Esophagus muscularis mucosa (tissue), 3 donors: ENCODE measurements around the gene FOXO3.

ENCODE experiments used
- POLR2A ChIP-seq: fragments of 450-650 bp; IDR thresholded peaks from one replicate; pipeline ENCODE4 v1.6.1; 2017; ENCODE audit warnings: antibody characterized with exemption, moderate library complexity, mild to moderate bottlenecking, low read depth
- TF ChIP-seq, protein P1 (sequence below), 3 experiments: fragments of 200-600 bp in 2 of 3; fragments of 450-650 bp in 1 of 3; sonication (generic) in 2 of 3; IDR thresholded peaks; one replicate each; pipeline ENCODE4 v1.5.1; 2017 to 2019; ENCODE audit warnings: antibody characterized with exemption in 3 of 3, mild to moderate bottlenecking in 2 of 3, moderate library complexity in 1 of 3

DNA sequence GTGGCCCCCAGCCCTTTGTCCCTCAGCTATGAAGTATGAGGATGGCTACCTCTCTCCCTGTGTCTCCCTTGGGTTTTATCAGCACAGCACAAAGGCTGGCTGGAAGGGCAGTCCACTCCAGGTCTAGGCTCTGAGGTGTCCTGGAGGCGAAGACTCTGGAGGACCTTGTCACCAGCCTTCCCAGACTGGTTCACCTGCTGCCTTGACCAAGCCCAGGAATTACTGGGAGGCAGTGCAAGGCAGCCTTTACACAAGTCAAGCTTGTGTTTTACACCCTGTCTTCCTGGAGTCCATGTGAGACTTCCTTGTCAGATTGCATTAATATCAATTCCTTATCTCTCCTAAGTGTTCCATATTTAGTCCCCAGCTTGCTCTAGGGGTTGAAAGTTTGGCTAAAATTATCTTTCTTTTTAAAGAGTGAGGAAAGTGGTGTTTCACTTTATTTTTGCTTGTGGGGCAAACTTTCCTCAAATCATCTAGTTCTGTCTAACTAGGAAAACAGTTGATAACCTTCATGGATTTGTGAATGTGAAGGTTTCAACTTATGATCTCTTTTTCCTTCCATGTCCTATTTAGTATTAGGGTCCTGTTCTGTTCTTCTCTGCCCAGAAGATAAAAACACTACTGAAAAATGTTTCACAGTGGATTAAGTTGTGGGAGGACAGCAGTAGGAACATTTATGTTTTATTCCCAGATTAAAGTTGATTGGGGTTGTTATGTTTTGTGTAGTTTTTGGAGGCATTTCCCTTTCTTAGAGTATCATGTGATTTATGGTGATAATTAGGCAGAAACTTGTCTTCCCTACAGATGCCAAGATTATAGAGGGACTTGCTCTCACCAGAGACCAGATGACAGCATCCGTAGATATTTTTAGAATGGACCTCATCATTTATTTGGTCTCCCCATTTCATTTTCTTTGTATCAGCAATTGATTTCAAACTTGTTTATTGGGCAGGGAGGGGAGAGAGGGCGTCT is 114.8 kb downstream of the FOXO3 start:
- TF ChIP-seq, protein P1, sequence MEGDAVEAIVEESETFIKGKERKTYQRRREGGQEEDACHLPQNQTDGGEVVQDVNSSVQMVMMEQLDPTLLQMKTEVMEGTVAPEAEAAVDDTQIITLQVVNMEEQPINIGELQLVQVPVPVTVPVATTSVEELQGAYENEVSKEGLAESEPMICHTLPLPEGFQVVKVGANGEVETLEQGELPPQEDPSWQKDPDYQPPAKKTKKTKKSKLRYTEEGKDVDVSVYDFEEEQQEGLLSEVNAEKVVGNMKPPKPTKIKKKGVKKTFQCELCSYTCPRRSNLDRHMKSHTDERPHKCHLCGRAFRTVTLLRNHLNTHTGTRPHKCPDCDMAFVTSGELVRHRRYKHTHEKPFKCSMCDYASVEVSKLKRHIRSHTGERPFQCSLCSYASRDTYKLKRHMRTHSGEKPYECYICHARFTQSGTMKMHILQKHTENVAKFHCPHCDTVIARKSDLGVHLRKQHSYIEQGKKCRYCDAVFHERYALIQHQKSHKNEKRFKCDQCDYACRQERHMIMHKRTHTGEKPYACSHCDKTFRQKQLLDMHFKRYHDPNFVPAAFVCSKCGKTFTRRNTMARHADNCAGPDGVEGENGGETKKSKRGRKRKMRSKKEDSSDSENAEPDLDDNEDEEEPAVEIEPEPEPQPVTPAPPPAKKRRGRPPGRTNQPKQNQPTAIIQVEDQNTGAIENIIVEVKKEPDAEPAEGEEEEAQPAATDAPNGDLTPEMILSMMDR (IDR thresholded peaks at IDR 0.05) = no peak
- no peak for TF ChIP-seq POLR2A
